BE2C (cell line): Measurements from ENCODE around the gene ADCY9.

ENCODE experiments used
- DNase-seq: peaks from one replicate; pipeline ENCODE4 v3.0.0-alpha.2; 2020
- H3K27me3 ChIP-seq: fragments of 250-450 bp; sonication (Bioruptor Pico); 2 replicates; pipeline ENCODE4 v1.5.1; 2020; ENCODE audit warnings: mild to moderate bottlenecking
- H3K36me3 ChIP-seq: fragments of 250-450 bp; sonication (Bioruptor Pico); 2 replicates; pipeline ENCODE4 v1.5.1; 2020; ENCODE audit warnings: mild to moderate bottlenecking
- H3K4me1 ChIP-seq: fragments of 250-450 bp; sonication (Bioruptor Pico); 2 replicates; pipeline ENCODE4 v1.5.1; 2020
- H3K4me3 ChIP-seq: 2 replicates; pipeline ENCODE4 v1.5.1; 2011; ENCODE audit warnings: low read depth, low read length
- H3K9me3 ChIP-seq: fragments of 250-450 bp; sonication (Bioruptor Pico); 2 replicates; pipeline ENCODE4 v1.5.1; 2020
- TF ChIP-seq, protein P1 (sequence below): IDR thresholded peaks from 2 replicates; pipeline ENCODE4 v1.5.1; 2012; ENCODE audit warnings: mild to moderate bottlenecking, low read depth, low read length

Gene ADCY9

GRCh38 chr16:4124535-4125294 is 8.5 kb upstream of the ADCY9 start:
- no peaks in the 10 kb centered on the region for H3K4me1 ChIP-seq
- H3K27me3 ChIP-seq, result no peaks in the 10 kb centered on the region
- no peaks in the 10 kb centered on the region for H3K36me3 ChIP-seq
- no peaks in the 10 kb centered on the region for H3K9me3 ChIP-seq
- no peak for DNase-seq
- H3K4me3 ChIP-seq, result no peak overlapping the region
- TF ChIP-seq, protein P1, sequence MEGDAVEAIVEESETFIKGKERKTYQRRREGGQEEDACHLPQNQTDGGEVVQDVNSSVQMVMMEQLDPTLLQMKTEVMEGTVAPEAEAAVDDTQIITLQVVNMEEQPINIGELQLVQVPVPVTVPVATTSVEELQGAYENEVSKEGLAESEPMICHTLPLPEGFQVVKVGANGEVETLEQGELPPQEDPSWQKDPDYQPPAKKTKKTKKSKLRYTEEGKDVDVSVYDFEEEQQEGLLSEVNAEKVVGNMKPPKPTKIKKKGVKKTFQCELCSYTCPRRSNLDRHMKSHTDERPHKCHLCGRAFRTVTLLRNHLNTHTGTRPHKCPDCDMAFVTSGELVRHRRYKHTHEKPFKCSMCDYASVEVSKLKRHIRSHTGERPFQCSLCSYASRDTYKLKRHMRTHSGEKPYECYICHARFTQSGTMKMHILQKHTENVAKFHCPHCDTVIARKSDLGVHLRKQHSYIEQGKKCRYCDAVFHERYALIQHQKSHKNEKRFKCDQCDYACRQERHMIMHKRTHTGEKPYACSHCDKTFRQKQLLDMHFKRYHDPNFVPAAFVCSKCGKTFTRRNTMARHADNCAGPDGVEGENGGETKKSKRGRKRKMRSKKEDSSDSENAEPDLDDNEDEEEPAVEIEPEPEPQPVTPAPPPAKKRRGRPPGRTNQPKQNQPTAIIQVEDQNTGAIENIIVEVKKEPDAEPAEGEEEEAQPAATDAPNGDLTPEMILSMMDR, result no peak

DNA sequence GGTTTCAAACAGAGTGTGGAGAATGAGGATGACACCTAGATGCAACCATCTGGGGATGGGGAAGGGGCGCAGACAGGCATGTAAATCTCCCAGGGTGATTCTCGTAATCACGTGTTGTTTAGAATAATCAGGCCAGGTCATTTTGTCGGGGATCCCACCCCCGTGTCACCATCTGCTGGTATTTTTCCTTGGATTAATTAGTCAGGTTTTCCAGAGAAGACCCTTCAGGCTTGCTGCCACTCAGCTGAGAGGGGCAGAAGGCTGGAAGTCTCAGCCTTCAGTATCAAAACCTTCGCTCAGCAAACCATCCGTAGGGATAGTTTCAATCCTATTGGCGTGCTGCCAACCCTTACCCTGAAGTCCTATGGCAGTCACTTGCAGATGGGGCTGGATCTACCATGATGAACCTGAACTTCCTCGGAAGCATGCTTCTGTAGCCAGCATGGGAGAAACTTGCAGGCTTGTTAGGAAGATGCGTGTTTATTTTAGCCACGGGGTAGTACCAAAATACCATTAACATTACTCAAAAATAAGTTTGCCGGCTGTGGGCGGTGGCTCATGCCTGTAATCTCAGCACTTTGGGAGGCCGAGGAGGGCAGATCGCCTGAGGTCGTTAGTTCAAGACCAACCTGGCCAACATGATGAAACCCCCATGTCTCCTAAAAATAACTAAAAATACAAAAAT is 7.5 kb upstream of the ADCY9 start:
- DNase-seq, result peak; percentile 34
- H3K4me1 ChIP-seq, result no peaks in the 10 kb centered on the region
- no peak overlapping the region for H3K4me3 ChIP-seq
- TF ChIP-seq, protein P1, result no peak
- no peaks in the 10 kb centered on the region for H3K27me3 ChIP-seq
- no peaks in the 10 kb centered on the region for H3K36me3 ChIP-seq
- H3K9me3 ChIP-seq, result no peaks in the 10 kb centered on the region

- no peaks in the 10 kb centered on the region for H3K27me3 ChIP-seq
- H3K36me3 ChIP-seq, result no peaks in the 10 kb centered on the region
- TF ChIP-seq, protein P1, result no peak
- no peaks in the 10 kb centered on the region for H3K4me1 ChIP-seq
- H3K4me3 ChIP-seq, result no peak overlapping the region
- DNase-seq, result no peak
- H3K9me3 ChIP-seq, result no peaks in the 10 kb centered on the region
Measured at GRCh38 chr16:4120176-4120575, 3.9 kb upstream of the ADCY9 start.

DNA sequence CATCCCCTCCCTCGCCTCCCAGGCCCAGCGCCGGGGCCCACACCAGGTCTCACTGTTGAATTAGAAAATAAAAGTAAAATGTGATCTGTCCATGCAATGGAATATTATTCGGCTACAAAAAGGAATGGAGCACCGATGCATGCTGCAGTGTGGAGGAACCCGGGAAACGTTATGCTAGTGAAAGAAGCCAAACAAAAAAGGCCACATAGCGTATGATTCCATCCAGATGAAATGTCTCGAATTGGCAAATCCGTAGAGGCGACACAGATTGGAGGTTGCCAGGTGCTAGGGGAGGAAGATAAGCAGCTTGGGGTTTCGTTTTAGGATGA is 972 bp upstream of the ADCY9 start:
- no peaks in the 10 kb centered on the region for H3K27me3 ChIP-seq
- H3K4me3 ChIP-seq, result no peak overlapping the region; the same call in 1 of the 2 replicates
- no peak for DNase-seq
- 0 out of 2 replicates have a peak, but pooled peaks cover 4% of the 10 kb centered on the region for H3K4me1 ChIP-seq
- TF ChIP-seq, protein P1, result no peak
- peaks cover 4% of the 10 kb centered on the region; the same call in 1 of the 2 replicates for H3K36me3 ChIP-seq
- H3K9me3 ChIP-seq, result no peaks in the 10 kb centered on the region

DNA sequence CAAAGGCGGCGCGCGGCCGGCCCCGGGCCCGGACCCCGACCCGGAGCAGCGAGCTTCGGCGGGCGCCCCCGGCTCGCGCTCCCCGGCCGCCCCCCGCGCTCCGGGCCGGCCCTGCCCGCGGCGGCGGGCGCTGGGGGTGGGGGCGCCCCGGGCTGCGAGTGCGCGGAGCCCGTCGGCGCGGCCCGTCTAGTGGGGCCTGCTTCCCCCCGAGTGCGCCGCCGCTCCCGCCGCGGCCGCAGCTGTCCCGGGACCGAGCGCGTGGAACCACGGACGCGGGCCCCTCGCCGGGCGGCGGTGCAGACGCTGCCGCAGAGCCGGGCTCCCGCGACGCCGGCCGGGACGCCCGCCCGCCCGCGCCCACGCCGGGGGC is 308 bp downstream of the ADCY9 start:
- no peaks in the 10 kb centered on the region for H3K27me3 ChIP-seq
- no peaks in the 10 kb centered on the region for H3K9me3 ChIP-seq
- H3K36me3 ChIP-seq, result peaks cover 5% of the 10 kb centered on the region
- H3K4me3 ChIP-seq, result peak overlapping the region; percentile 73
- TF ChIP-seq, protein P1, result no peak
- no peak for DNase-seq
- H3K4me1 ChIP-seq, result 0 out of 2 replicates have a peak, but pooled peaks cover 4% of the 10 kb centered on the region
